Kidney (tissue), 14 donors: ENCODE measurements around the gene CDK10. TPM values are rescaled to one million over a fixed set of nuclear protein-coding genes. Genes with fewer than 3 reads are reported as not detected.
A peak's percentile ranks its signal among the peaks of the same experiment; 100 is the strongest.

Experiments used
- DNase-seq, 5 donors: peaks; one replicate each; pipeline ENCODE4 v3.0.0-alpha.2; 2013 to 2020
- FAIRE-seq: peaks from 2 replicates; lab custom pipeline; 2012; peaks lifted over from hg19 to GRCh38; lab: Jason Lieb, UNC
- H3K27ac ChIP-seq, 2 donors: one replicate each; pipeline ENCODE4 v1.7.0; 2013; ENCODE audit warnings: low read depth in 2 of 2, low read length in 2 of 2, inconsistent platforms in 1 of 2
- H3K27me3 ChIP-seq: one replicate; pipeline ENCODE4 v1.7.1; 2013; ENCODE audit warnings: low read length, inconsistent platforms; ENCODE audit not compliant: control insufficient read depth, insufficient read depth
- H3K36me3 ChIP-seq, 3 donors: one replicate each; pipeline versions ENCODE4 v1.7.0 to v1.7.1; 2013; ENCODE audit warnings: low read length in 3 of 3, control low read depth in 1 of 3, inconsistent platforms in 1 of 3; ENCODE audit not compliant: insufficient read depth in 3 of 3, control insufficient read depth in 2 of 3
- H3K4me1 ChIP-seq, 3 donors: one replicate each; pipeline versions ENCODE4 v1.7.0 to v1.7.1; 2013; ENCODE audit warnings: low read length in 3 of 3, inconsistent platforms in 1 of 3, low read depth in 1 of 3; ENCODE audit not compliant: control insufficient read depth in 2 of 3, insufficient read depth in 2 of 3
- H3K4me3 ChIP-seq, 3 donors: one replicate each; pipeline versions ENCODE4 v1.7.0 to v1.8.1; 2013; ENCODE audit warnings: low read length in 3 of 3, control low read depth in 1 of 3, inconsistent platforms in 1 of 3
- H3K9ac ChIP-seq, 3 donors: one replicate each; pipeline versions ENCODE4 v1.7.0 to v1.7.1; 2013; ENCODE audit warnings: low read length in 3 of 3, control low read depth in 1 of 3, inconsistent platforms in 1 of 3
- H3K9me3 ChIP-seq, 3 donors: one replicate each; pipeline versions ENCODE4 v1.7.0 to v1.7.1; 2013; ENCODE audit warnings: low read length in 3 of 3, control low read depth in 1 of 3, inconsistent platforms in 1 of 3; ENCODE audit not compliant: control insufficient read depth in 2 of 3, insufficient read depth in 1 of 3
- intact Hi-C: fragments of 100-400 bp; cut with DNase I; formaldehyde crosslinking; loops from one replicate; pipeline ENCODE4 v1.11.1; 2022
- polyA plus RNA-seq: library from polyadenylated mRNA; stranded (reverse); fragments of 350-450 nt; fragmentation: Illumina TruSeq; extraction: RNeasy Lipid Tissue Mini Kit (QIAGEN cat#74804); gene quantifications from one replicate; pipeline ENCODE4 v1.2.3, GENCODE V29; 2014; ENCODE audit warnings: low read depth, low replicate concordance; ENCODE audit not compliant: insufficient read depth
- total RNA-seq: library from RNA; stranded (reverse); fragmentation: NEBNext Ultra II Directional; extraction: Animal tissue kit (Norgen Biotek cat#: 25700); gene quantifications from one replicate; pipeline ENCODE4 v1.2.1, GENCODE V29; 2021
- TF ChIP-seq, protein P1 (sequence below): IDR thresholded peaks from 3 replicates; pipeline ENCODE4 v1.5.1; 2012; ENCODE audit warnings: mild to moderate bottlenecking, moderate library complexity, borderline replicate concordance; ENCODE audit not compliant: insufficient read depth; ENCODE audit errors: extremely low read depth
- donor health status: control.
- donor health status: control.
- donor health status: control.
- donor health status: control.
- donor health status: control.
- donor health status: DM: yes; HTN: yes; CAD: no.
- donor health status: Normal renal cell carcinoma (clear cell type).

Gene CDK10
- total and polyA plus RNA-seq, 2 donors from 2014 or later = 82.6 to 118 TPM

DNA sequence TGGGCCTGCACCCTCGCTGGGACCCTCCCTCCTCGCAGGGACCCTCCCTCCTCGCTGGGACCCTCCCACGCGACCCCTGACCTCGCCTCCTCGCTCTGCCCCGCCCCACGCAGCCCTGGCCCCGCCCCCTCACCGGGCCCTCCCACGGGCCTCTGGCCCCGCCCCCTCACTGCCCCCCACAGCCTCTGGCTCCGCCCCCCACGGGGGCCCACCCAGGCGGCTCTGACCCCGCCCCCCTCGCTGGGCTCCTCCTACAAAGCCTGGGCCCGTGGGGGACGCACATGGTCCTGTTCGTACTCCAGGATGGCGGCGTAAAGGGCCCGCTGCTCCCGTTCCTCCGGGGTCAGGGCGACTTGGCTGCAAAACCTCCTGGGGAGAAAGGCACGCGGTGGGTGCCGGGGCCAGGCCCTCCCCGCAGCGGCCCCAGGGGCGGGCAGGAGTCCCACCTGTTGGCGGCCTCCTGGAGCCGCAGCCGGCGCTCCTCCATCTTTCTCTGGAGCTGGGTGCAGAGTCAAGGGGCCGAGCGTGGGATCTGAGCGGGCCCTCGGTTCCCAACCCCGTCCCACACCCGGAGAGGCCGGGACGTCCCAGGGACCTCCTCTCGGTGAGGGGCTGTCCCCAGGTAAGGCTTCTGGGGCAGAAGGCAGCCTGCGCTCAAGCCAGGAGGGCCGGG lies 25.2 kb downstream of the CDK10 start:
- intact Hi-C loops = no loop called here
- Histone ChIP-seq H3K4me1 (no peaks in the 10 kb centered on the region), H3K9me3 (no peaks in the 10 kb centered on the region), H3K4me3 (peak overlapping the region in 1 of 3 donors; percentile 6), H3K27ac (no peak overlapping the region), H3K9ac (no peak overlapping the region), H3K27me3 (no peaks in the 10 kb centered on the region), H3K36me3 (no peaks in the 10 kb centered on the region)
- TF ChIP-seq, protein P1, sequence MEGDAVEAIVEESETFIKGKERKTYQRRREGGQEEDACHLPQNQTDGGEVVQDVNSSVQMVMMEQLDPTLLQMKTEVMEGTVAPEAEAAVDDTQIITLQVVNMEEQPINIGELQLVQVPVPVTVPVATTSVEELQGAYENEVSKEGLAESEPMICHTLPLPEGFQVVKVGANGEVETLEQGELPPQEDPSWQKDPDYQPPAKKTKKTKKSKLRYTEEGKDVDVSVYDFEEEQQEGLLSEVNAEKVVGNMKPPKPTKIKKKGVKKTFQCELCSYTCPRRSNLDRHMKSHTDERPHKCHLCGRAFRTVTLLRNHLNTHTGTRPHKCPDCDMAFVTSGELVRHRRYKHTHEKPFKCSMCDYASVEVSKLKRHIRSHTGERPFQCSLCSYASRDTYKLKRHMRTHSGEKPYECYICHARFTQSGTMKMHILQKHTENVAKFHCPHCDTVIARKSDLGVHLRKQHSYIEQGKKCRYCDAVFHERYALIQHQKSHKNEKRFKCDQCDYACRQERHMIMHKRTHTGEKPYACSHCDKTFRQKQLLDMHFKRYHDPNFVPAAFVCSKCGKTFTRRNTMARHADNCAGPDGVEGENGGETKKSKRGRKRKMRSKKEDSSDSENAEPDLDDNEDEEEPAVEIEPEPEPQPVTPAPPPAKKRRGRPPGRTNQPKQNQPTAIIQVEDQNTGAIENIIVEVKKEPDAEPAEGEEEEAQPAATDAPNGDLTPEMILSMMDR = no peak
- FAIRE-seq (no peak), DNase-seq (peak; percentile 70 to 89 (median 79))

DNA sequence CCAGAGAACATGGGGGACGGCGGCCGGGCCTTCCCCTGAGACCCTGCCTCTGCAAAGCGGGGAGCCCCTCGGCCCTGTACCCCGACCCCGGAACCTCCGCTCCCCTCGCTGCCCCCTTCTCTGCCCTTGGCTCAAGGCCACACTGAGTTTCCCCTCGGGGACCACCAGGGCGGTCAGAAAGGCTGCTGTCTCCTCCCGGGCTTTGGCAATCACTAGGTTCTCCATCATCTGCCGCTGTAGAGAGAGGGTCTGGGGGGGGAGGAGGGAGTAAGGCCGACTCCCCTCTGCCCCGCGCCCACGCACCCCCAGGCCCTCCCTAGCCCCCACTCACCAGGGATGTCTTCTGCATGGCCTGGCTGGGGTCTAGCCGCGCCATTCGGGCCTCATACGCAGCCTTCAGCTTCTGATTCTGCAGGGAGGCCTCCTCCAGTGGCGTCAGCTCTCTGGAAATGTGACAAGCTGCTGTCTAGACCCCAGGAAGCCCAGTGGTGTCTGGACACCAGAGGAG lies 25.8 kb downstream of the CDK10 start:
- H3K36me3 ChIP-seq = no peaks in the 10 kb centered on the region
- peak overlapping the region in 1 of 3 donors; percentile 6 for H3K4me3 ChIP-seq
- no peak overlapping the region for H3K27ac ChIP-seq
- no peaks in the 10 kb centered on the region for H3K4me1 ChIP-seq
- H3K9ac ChIP-seq = no peak overlapping the region
- intact Hi-C loops = no loop called here
- FAIRE-seq = no peak
- no peaks in the 10 kb centered on the region for H3K9me3 ChIP-seq
- H3K27me3 ChIP-seq = no peaks in the 10 kb centered on the region
- TF ChIP-seq, protein P1 = no peak
- DNase-seq = peak in 2 of 5 donors; percentile 40 to 63

DNA sequence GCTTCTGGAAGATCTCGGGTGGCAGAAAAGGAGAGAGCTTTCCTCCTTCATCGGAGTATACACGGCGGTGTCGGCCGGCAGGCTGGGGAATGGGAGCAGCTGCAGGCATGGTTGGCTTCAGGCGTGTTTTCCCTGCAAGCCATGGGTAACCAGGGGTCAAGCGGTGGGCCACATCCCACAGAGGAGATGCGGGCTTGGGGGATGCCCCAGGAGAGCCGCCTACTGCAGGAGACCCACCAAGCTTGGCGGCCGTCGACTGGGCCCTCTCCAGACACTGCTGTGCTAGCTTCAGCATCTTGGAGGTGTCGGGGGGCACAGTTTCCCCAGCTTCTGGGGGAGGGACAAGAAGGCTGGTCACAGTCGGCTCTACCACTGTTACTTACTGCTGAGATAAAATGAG lies 30.0 kb downstream of the CDK10 start:
- H3K4me3 ChIP-seq = no peak overlapping the region
- TF ChIP-seq, protein P1 = no peak
- no peaks in the 10 kb centered on the region for H3K27me3 ChIP-seq
- peaks cover 0 to 6% (median 0%) of the 10 kb centered on the region in 3 donors for H3K4me1 ChIP-seq
- no peaks in the 10 kb centered on the region for H3K36me3 ChIP-seq
- H3K9ac ChIP-seq = no peak overlapping the region
- H3K27ac ChIP-seq = no peak overlapping the region
- H3K9me3 ChIP-seq = no peaks in the 10 kb centered on the region
- DNase-seq = peak in 1 of 5 donors; percentile 43
- intact Hi-C loops = no loop called here
- FAIRE-seq = no peak
